ENCODE measurements around the gene CCDC57.

CCDC57 gene

GRCh38 chr17:82219753-82220709 is 7.4 kb upstream of the CCDC57 start:
- Histone ChIP-seq H3K79me2 (ENCODE audit: insufficient read depth, low read length) (no peaks in the 10 kb centered on the region), H3K36me3 (ENCODE audit: low read length) (no peaks in the 10 kb centered on the region), H3K4me3 (ENCODE audit: insufficient read depth, low read length, poor library complexity, severe bottlenecking) (no peak overlapping the region), H3K9ac (ENCODE audit: low read length) (no peak overlapping the region), H3K9me2 (replicated peaks; ENCODE audit: insufficient read depth, low read length) (no peaks in the 10 kb centered on the region), H2AFZ (ENCODE audit: low read depth, low read length, severe bottlenecking) (no peak overlapping the region), H3K27ac (ENCODE audit: low read depth, low read length) (no peak overlapping the region), H3K27me3 (ENCODE audit: low read length) (no peaks in the 10 kb centered on the region), H3K4me2 (ENCODE audit: low read depth, low read length, poor library complexity, severe bottlenecking) (no peak overlapping the region), H3F3A (ENCODE audit: insufficient read depth) (no peaks in the 10 kb centered on the region), H4K20me1 (ENCODE audit: low read depth, low read length) (no peaks in the 10 kb centered on the region), H3K9me3 (ENCODE audit: insufficient read depth, low read length) (no peaks in the 10 kb centered on the region)
- no peak for TF ChIP-seq EZH2phosphoT487 (conservative IDR thresholded peaks at IDR 0.05; ENCODE audit: low read length)
- TF ChIP-seq, protein P1, sequence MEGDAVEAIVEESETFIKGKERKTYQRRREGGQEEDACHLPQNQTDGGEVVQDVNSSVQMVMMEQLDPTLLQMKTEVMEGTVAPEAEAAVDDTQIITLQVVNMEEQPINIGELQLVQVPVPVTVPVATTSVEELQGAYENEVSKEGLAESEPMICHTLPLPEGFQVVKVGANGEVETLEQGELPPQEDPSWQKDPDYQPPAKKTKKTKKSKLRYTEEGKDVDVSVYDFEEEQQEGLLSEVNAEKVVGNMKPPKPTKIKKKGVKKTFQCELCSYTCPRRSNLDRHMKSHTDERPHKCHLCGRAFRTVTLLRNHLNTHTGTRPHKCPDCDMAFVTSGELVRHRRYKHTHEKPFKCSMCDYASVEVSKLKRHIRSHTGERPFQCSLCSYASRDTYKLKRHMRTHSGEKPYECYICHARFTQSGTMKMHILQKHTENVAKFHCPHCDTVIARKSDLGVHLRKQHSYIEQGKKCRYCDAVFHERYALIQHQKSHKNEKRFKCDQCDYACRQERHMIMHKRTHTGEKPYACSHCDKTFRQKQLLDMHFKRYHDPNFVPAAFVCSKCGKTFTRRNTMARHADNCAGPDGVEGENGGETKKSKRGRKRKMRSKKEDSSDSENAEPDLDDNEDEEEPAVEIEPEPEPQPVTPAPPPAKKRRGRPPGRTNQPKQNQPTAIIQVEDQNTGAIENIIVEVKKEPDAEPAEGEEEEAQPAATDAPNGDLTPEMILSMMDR (IDR thresholded peaks at IDR 0.05; ENCODE audit: insufficient read depth, low read length, poor library complexity, severe bottlenecking): no peak

DNA sequence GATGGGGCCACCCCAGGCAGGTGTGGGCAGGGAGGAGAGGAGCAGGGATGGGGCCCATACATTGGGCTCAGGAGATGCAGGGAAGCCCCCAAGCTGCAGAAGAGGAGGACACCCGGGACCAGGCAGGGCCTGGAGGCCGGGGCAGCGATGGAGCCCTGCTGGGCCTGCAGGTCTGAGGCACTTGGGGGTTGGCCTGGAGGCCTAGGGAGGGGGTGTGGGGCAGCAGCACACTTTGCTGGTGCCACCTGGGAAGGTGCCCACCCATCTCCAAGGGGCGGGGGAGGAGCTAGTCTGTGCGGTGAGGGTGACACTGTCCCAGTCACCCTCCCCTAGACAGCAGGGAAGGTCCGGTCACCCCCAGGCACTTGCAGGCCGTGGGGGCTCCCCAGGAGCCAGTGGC is 6.4 kb upstream of the CCDC57 start:
- no peak for TF ChIP-seq EZH2phosphoT487 (conservative IDR thresholded peaks at IDR 0.05; ENCODE audit: low read length)
- TF ChIP-seq, protein P1 (IDR thresholded peaks at IDR 0.05; ENCODE audit: insufficient read depth, low read length, poor library complexity, severe bottlenecking): no peak
- H3K9ac ChIP-seq (ENCODE audit: low read length): no peak overlapping the region
- H3K27me3 ChIP-seq (ENCODE audit: low read length): no peaks in the 10 kb centered on the region
- H3K27ac ChIP-seq (ENCODE audit: low read depth, low read length): no peak overlapping the region
- no peak overlapping the region for H3K4me3 ChIP-seq (ENCODE audit: insufficient read depth, low read length, poor library complexity, severe bottlenecking)
- no peaks in the 10 kb centered on the region for H3K79me2 ChIP-seq (ENCODE audit: insufficient read depth, low read length)
- no peaks in the 10 kb centered on the region for H3K36me3 ChIP-seq (ENCODE audit: low read length)
- H2AFZ ChIP-seq (ENCODE audit: low read depth, low read length, severe bottlenecking): no peak overlapping the region
- 0 out of 2 replicates have a peak, but pooled peaks cover 3% of the 10 kb centered on the region for H3F3A ChIP-seq (ENCODE audit: insufficient read depth)
- no peaks in the 10 kb centered on the region for H4K20me1 ChIP-seq (ENCODE audit: low read depth, low read length)
- H3K9me2 ChIP-seq (replicated peaks; ENCODE audit: insufficient read depth, low read length): no peaks in the 10 kb centered on the region
- H3K4me2 ChIP-seq (ENCODE audit: low read depth, low read length, poor library complexity, severe bottlenecking): no peak overlapping the region
- H3K9me3 ChIP-seq (ENCODE audit: insufficient read depth, low read length): no peaks in the 10 kb centered on the region

- Histone ChIP-seq H3K27ac (ENCODE audit: low read depth, low read length) (no peak overlapping the region), H3K9ac (ENCODE audit: low read length) (no peak overlapping the region), H3K36me3 (ENCODE audit: low read length) (no peaks in the 10 kb centered on the region), H3K4me3 (ENCODE audit: insufficient read depth, low read length, poor library complexity, severe bottlenecking) (no peak overlapping the region), H3K4me2 (ENCODE audit: low read depth, low read length, poor library complexity, severe bottlenecking) (no peak overlapping the region), H3F3A (ENCODE audit: insufficient read depth) (0 out of 2 replicates have a peak, but pooled peaks cover 3% of the 10 kb centered on the region), H3K9me3 (ENCODE audit: insufficient read depth, low read length) (no peaks in the 10 kb centered on the region), H4K20me1 (ENCODE audit: low read depth, low read length) (no peaks in the 10 kb centered on the region), H3K27me3 (ENCODE audit: low read length) (no peaks in the 10 kb centered on the region), H2AFZ (ENCODE audit: low read depth, low read length, severe bottlenecking) (no peak overlapping the region), H3K79me2 (ENCODE audit: insufficient read depth, low read length) (no peaks in the 10 kb centered on the region), H3K9me2 (replicated peaks; ENCODE audit: insufficient read depth, low read length) (no peaks in the 10 kb centered on the region)
- TF ChIP-seq EZH2phosphoT487 (conservative IDR thresholded peaks at IDR 0.05; ENCODE audit: low read length): no peak
- TF ChIP-seq, protein P1 (IDR thresholded peaks at IDR 0.05; ENCODE audit: insufficient read depth, low read length, poor library complexity, severe bottlenecking): no peak
Observed at GRCh38 chr17:82218349-82219075, 5.9 kb upstream of the CCDC57 start.

All from SU-DHL-6 (cell line).